ENCODE data around the gene PEPD.

PEPD gene

DNA sequence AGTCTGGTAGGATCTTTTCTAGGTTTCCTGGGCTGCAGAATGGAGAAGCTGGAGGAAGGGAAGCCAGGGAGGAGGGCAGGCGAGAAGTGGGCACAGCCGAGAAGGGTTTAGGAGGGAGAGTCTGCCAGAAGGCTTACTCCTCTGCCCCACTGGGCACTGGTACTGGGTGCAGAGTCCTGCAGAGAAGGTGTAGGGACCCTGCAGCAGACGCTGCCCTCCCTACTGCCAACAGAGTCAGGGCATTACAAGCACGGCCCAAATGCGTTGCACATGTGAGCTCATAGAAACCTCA is 726 bp upstream of the PEPD start:
- Histone ChIP-seq H3K36me3 (no peaks in the 10 kb centered on the region), H3K27ac (no peak overlapping the region), H3K4me3 (ENCODE audit: low read depth in 1 of 2, low read length in 1 of 2) (no peak overlapping the region), H3K9me3 (no peaks in the 10 kb centered on the region), H3K4me1 (ENCODE audit: control insufficient read depth in 1 of 2, insufficient read depth in 1 of 2, low read depth in 1 of 2, low read length in 1 of 2) (peaks cover 12 to 13% of the 10 kb centered on the region in 2 experiments), H3K27me3 (peaks cover 42% of the 10 kb centered on the region)
- TF ChIP-seq, protein P1, sequence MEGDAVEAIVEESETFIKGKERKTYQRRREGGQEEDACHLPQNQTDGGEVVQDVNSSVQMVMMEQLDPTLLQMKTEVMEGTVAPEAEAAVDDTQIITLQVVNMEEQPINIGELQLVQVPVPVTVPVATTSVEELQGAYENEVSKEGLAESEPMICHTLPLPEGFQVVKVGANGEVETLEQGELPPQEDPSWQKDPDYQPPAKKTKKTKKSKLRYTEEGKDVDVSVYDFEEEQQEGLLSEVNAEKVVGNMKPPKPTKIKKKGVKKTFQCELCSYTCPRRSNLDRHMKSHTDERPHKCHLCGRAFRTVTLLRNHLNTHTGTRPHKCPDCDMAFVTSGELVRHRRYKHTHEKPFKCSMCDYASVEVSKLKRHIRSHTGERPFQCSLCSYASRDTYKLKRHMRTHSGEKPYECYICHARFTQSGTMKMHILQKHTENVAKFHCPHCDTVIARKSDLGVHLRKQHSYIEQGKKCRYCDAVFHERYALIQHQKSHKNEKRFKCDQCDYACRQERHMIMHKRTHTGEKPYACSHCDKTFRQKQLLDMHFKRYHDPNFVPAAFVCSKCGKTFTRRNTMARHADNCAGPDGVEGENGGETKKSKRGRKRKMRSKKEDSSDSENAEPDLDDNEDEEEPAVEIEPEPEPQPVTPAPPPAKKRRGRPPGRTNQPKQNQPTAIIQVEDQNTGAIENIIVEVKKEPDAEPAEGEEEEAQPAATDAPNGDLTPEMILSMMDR (IDR thresholded peaks at IDR 0.05): no peak

- peaks cover 42% of the 10 kb centered on the region for H3K27me3 ChIP-seq
- peak overlapping the region; percentile 44 to 56 for H3K4me3 ChIP-seq (ENCODE audit: low read depth in 1 of 2, low read length in 1 of 2)
- H3K27ac ChIP-seq: no peak overlapping the region
- H3K4me1 ChIP-seq (ENCODE audit: control insufficient read depth in 1 of 2, insufficient read depth in 1 of 2, low read depth in 1 of 2, low read length in 1 of 2): peaks cover 12 to 13% of the 10 kb centered on the region in 2 experiments
- TF ChIP-seq, protein P1 (IDR thresholded peaks at IDR 0.05): no peak
- H3K9me3 ChIP-seq: no peaks in the 10 kb centered on the region
- no peaks in the 10 kb centered on the region for H3K36me3 ChIP-seq
These were observed 629 bp downstream of the PEPD start for GRCh38 chr19:33520844-33521479.

- H3K4me1 ChIP-seq (ENCODE audit: control insufficient read depth in 1 of 2, insufficient read depth in 1 of 2, low read depth in 1 of 2, low read length in 1 of 2): peaks cover 12 to 13% of the 10 kb centered on the region in 2 experiments
- no peak overlapping the region for H3K4me3 ChIP-seq (ENCODE audit: low read depth in 1 of 2, low read length in 1 of 2)
- H3K27ac ChIP-seq: no peak overlapping the region
- H3K36me3 ChIP-seq: no peaks in the 10 kb centered on the region
- peaks cover 42% of the 10 kb centered on the region for H3K27me3 ChIP-seq
- TF ChIP-seq, protein P1 (IDR thresholded peaks at IDR 0.05): no peak
- H3K9me3 ChIP-seq: no peaks in the 10 kb centered on the region
These were observed 1.4 kb downstream of the PEPD start for GRCh38 chr19:33520048-33520643.

GRCh38 chr19:33519416-33519815 is 2.2 kb downstream of the PEPD start:
- Histone ChIP-seq H3K27me3 (peaks cover 42% of the 10 kb centered on the region), H3K27ac (no peak overlapping the region), H3K4me1 (ENCODE audit: control insufficient read depth in 1 of 2, insufficient read depth in 1 of 2, low read depth in 1 of 2, low read length in 1 of 2) (peaks cover 12 to 13% of the 10 kb centered on the region in 2 experiments), H3K36me3 (no peaks in the 10 kb centered on the region), H3K4me3 (ENCODE audit: low read depth in 1 of 2, low read length in 1 of 2) (no peak overlapping the region), H3K9me3 (no peaks in the 10 kb centered on the region)
- TF ChIP-seq, protein P1 (IDR thresholded peaks at IDR 0.05): no peak

DNA sequence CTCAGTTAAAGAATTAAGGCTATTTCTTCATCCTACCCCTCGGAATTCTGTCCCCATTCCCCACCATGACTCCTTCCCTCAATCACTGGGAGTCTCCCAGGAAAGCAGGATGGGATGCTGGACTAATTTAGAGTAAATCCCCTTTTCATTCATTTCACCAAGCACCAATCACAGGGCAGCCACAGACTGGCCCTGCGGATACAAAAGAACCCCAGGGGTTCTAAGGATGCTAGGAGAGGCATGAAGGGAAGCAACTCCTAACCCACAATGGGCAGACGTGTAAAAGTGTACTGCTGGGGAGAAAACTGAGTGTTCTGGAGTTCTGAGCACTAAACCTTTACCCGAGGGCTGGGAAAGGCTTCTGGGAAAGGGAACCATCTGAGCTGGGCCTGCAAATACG is 3.0 kb downstream of the PEPD start:
- Histone ChIP-seq H3K4me1 (ENCODE audit: control insufficient read depth in 1 of 2, insufficient read depth in 1 of 2, low read depth in 1 of 2, low read length in 1 of 2) (peaks cover 12 to 13% of the 10 kb centered on the region in 2 experiments), H3K27me3 (peaks cover 42% of the 10 kb centered on the region), H3K4me3 (ENCODE audit: low read depth in 1 of 2, low read length in 1 of 2) (no peak overlapping the region), H3K27ac (no peak overlapping the region), H3K36me3 (no peaks in the 10 kb centered on the region), H3K9me3 (no peaks in the 10 kb centered on the region)
- TF ChIP-seq, protein P1 (IDR thresholded peaks at IDR 0.05): no peak
